Brain microvascular endothelial cell (primary cell): Measurements from ENCODE around the gene IDNK.

ENCODE experiments used
- DNase-seq: peaks from one replicate; pipeline ENCODE4 v3.0.0-alpha.2; 2020
- H3K27ac ChIP-seq: fragments of 250-450 bp; sonication (Bioruptor Pico); 2 replicates; pipeline ENCODE4 v1.5.1; 2020; ENCODE audit warnings: mild to moderate bottlenecking, moderate library complexity
- H3K27me3 ChIP-seq: fragments of 250-450 bp; sonication (Bioruptor Pico); replicated peaks from 2 replicates; pipeline ENCODE4 v1.5.1; 2020; ENCODE audit warnings: mild to moderate bottlenecking
- H3K36me3 ChIP-seq: fragments of 250-450 bp; sonication (Bioruptor Pico); replicated peaks from 2 replicates; pipeline ENCODE4 v1.5.1; 2020; ENCODE audit warnings: mild to moderate bottlenecking
- H3K4me3 ChIP-seq: 2 replicates; pipeline ENCODE4 v1.5.1; 2011; ENCODE audit warnings: low read depth, mild to moderate bottlenecking, control low read depth, low read length, moderate library complexity
- in situ Hi-C: cut with HindIII; loops from 2 replicates; pipeline ENCODE4 v1.10.0; 2017; ENCODE audit warnings: low sequenced_read_pairs, low pct_ligation_motif_present
- TF ChIP-seq, protein P1 (sequence below): IDR thresholded peaks from 2 replicates; pipeline ENCODE4 v1.5.1; 2011; ENCODE audit warnings: low read depth, mild to moderate bottlenecking, moderate library complexity, low read length, control low read depth, inconsistent platforms; ENCODE audit errors: missing control alignments

The IDNK gene

DNA sequence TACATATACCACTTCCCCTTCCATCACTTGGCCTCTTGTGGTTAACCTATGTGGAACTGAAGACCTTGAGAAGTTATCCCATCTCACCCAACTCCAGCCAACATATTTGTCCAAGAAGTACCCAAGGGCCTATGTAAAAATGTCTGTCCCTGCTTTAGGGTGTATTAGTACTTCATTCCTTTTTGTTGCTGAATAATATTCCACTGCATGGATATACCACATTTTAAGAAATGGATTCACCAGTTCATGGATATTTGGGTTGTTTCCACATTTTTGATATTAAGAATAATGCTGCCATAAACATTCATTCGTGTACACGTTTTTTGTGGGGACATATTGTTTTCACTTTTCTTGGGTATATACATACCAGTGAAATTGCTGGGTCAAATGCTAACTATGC, 28.6 kb downstream of the IDNK start:
- peaks cover 44% of the 10 kb centered on the region for H3K36me3 ChIP-seq
- TF ChIP-seq, protein P1, sequence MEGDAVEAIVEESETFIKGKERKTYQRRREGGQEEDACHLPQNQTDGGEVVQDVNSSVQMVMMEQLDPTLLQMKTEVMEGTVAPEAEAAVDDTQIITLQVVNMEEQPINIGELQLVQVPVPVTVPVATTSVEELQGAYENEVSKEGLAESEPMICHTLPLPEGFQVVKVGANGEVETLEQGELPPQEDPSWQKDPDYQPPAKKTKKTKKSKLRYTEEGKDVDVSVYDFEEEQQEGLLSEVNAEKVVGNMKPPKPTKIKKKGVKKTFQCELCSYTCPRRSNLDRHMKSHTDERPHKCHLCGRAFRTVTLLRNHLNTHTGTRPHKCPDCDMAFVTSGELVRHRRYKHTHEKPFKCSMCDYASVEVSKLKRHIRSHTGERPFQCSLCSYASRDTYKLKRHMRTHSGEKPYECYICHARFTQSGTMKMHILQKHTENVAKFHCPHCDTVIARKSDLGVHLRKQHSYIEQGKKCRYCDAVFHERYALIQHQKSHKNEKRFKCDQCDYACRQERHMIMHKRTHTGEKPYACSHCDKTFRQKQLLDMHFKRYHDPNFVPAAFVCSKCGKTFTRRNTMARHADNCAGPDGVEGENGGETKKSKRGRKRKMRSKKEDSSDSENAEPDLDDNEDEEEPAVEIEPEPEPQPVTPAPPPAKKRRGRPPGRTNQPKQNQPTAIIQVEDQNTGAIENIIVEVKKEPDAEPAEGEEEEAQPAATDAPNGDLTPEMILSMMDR = no peak
- no peak overlapping the region for H3K27ac ChIP-seq
- no peak for DNase-seq
- H3K27me3 ChIP-seq = no peaks in the 10 kb centered on the region
- in situ Hi-C loops = no loop called here
- no peak overlapping the region for H3K4me3 ChIP-seq

DNA sequence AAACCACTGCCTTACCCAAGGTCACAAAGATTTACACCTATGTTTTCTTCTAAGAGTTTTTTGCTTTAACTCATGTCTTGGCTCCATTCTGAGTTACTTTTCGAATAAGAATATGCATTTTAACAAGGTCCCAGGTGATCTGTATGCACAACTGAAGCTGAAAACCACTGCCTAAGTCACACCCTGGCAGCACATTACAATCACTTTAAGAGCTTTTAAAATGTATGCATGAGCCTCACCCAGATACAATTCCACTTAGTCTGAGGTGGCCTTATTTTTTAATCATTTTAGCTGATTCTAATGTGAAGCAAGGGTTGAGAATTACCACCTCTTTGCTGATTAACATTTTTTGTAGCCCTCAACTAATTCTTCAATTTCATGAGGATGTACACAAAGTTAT, 29.5 kb downstream of the IDNK start:
- no peaks in the 10 kb centered on the region for H3K27me3 ChIP-seq
- in situ Hi-C loops = no loop called here
- H3K27ac ChIP-seq = no peak overlapping the region
- TF ChIP-seq, protein P1 = no peak
- H3K4me3 ChIP-seq = no peak overlapping the region
- no peak for DNase-seq
- peaks cover 51% of the 10 kb centered on the region for H3K36me3 ChIP-seq

DNA sequence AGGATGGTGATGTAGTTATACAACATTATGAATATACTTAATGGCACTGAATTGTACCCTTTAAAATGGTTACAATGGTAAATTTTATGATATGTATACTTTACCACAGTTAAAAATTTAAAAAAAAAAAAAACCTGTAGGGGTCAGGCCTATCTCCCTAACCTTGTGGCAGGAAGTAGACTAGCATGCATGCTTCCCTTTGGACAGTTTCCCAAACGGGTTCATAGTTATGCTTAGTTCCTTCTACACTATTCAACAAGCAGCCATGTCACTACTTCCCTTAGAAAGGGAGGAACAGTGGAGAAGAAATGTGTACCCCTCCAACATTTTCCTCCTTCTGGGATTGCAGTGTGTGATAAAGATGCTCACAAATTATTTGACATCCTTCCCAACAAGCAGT, 32.5 kb downstream of the IDNK start:
- peaks cover 69% of the 10 kb centered on the region for H3K36me3 ChIP-seq
- in situ Hi-C loops = no loop called here
- H3K27ac ChIP-seq = no peak overlapping the region
- TF ChIP-seq, protein P1 = no peak
- no peak for DNase-seq
- H3K4me3 ChIP-seq = no peak overlapping the region
- no peaks in the 10 kb centered on the region for H3K27me3 ChIP-seq

DNA sequence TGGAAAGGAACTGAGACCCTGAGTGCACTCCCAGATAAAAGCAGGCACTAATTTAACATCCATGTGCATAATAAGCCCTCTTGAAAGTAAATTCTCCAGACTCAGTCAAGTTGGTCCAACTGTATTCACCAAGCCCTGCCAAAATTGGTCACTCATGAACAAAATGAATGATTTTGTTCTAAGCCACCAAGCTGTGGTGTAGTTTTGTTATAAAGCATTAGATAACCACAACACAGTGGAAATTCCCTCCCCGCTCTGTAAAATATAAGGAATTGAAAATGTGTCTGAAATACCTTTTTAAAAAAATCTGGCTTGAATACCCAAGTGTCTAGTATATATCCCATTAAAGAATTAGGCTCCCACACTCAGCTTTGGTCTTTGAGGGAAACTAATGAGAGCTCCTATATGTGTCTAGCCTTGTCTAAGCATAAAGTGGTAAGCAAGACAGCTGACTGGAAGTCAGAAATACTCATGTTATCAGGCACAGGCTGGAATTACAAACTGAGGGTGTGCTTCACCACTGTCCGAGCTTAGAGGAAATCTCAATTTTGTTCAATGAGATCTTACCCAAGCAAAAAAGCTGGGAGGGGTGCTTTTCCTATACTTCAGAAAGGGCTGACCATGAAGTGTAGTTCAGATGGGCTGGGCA, 33.2 kb downstream of the IDNK start:
- H3K27me3 ChIP-seq = no peaks in the 10 kb centered on the region
- H3K4me3 ChIP-seq = no peak overlapping the region
- peaks cover 73% of the 10 kb centered on the region for H3K36me3 ChIP-seq
- in situ Hi-C loops = no loop called here
- TF ChIP-seq, protein P1 = no peak
- no peak overlapping the region for H3K27ac ChIP-seq
- no peak for DNase-seq

DNA sequence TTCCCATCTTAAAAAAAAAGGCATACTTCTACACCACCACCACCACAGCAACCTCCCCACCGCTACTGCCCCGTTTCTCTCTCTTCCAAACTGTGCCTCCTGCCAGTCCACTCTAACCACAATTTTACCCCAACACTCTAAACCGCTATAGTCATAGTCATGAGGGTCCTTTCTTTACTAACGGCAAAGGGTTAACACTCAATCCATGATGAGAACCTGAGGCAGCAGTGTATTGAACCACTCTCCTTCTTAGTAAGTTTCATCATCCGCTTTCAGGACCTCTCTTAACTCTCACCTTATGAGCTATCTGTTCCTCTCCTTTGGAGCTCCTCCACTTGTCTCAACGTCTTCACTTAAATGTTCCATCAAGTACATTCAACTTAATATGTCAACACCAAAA, 34.0 kb downstream of the IDNK start:
- H3K36me3 ChIP-seq = peaks cover 71% of the 10 kb centered on the region
- DNase-seq = no peak

DNA sequence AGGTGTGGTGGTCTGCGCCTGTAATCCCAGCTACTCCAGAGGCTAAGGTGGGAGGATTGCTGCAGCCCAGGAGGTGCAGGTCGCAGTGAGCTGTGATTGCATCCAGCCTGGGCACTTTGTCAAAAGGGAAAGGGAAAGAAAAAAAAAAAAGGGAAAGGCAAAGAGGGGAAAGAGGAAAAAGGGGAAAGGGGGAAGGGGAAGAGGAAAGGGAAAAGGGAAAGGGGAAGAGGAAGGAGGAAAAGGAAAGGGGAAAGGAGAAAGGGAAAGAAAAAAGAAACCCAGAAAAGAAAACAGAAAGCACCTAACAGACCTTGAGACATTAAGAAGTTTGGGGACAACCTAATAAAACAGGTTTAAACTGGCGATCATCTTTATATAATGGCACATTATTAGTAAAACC, 40.0 kb downstream of the IDNK start:
- Histone ChIP-seq H3K27me3 (no peaks in the 10 kb centered on the region), H3K36me3 (peaks cover 41% of the 10 kb centered on the region), H3K27ac (no peak overlapping the region), H3K4me3 (no peak overlapping the region)
- TF ChIP-seq, protein P1 = no peak
- no peak for DNase-seq
- in situ Hi-C loops = no loop called here

More for the DNA sequence above, 34.0 kb downstream of the IDNK start:
- H3K4me3 ChIP-seq = no peak overlapping the region
- no peak overlapping the region for H3K27ac ChIP-seq
- in situ Hi-C loops = no loop called here
- no peaks in the 10 kb centered on the region for H3K27me3 ChIP-seq
- TF ChIP-seq, protein P1 = no peak
